Psoas muscle (tissue), 8 donors: ENCODE data around the gene ZMIZ1. TPM values are rescaled to one million over a fixed set of nuclear protein-coding genes. Genes with fewer than 3 reads are reported as not detected.

Source experiments
- ATAC-seq, 4 donors: fragments of 200-7000 bp; cut with Tn5 transposase; one replicate each; pipeline ENCODE4 v1.9.1; 2020; ENCODE audit warnings: moderate library complexity in 3 of 4, mild to moderate bottlenecking in 2 of 4
- DNase-seq, 2 donors: peaks; one replicate each; pipeline ENCODE4 v3.0.0-alpha.2; 2020
- H3K27ac ChIP-seq: fragments of 200-600 bp; one replicate; pipeline ENCODE4 v1.8.0; 2022
- H3K27me3 ChIP-seq, 3 donors: fragments of 200-600 bp in 1 of 3; one replicate each; pipeline versions ENCODE4 v1.6.1 to v1.8.0; 2013 to 2022; ENCODE audit warnings: low read length in 2 of 3, mild to moderate bottlenecking in 2 of 3, moderate library complexity in 1 of 3; ENCODE audit not compliant: insufficient read depth in 3 of 3
- H3K36me3 ChIP-seq, 2 donors: fragments of 200-600 bp in 1 of 2; one replicate each; pipeline versions ENCODE4 v1.6.1 to v1.8.0; 2013 to 2022; ENCODE audit warnings: low read depth in 1 of 2, mild to moderate bottlenecking in 1 of 2, moderate library complexity in 1 of 2; ENCODE audit not compliant: insufficient read depth in 1 of 2
- H3K4me1 ChIP-seq: fragments of 200-600 bp; one replicate; pipeline ENCODE4 v1.8.0; 2022
- H3K4me3 ChIP-seq: fragments of 200-600 bp; one replicate; pipeline ENCODE4 v1.8.0; 2022; ENCODE audit warnings: mild to moderate bottlenecking
- H3K9me3 ChIP-seq: fragments of 200-600 bp; one replicate; pipeline ENCODE4 v1.8.0; 2022
- WGBS, 3 donors: extraction: QIAGEN DNeasy Blood & Tissue Kit; methylation state at CpG; one replicate each; pipeline versions ENCODE4 v1.1.6 to v1.1.7; 2013; 5-methylcytosine and 5-hydroxymethylcytosine counted together
- intact Hi-C, 2 donors: fragments of 100-400 bp; cut with DNase I; formaldehyde crosslinking; loops; one replicate each; pipeline versions ENCODE4 v1.11.0 to v1.14.2; 2022
- polyA plus RNA-seq, 3 donors: library from polyadenylated mRNA; stranded (reverse); fragments of 200-250 nt; gene quantifications; one replicate each; pipeline ENCODE4 v1.2.3, GENCODE V29; 2013
- total RNA-seq, 4 donors: library from RNA; stranded (reverse); fragmentation: NEBNext Ultra II Directional in 2 of 4; extraction: Animal tissue kit (Norgen Biotek cat#: 25700) in 2 of 4; gene quantifications; one replicate each; pipeline versions ENCODE4 v1.2.1 to v1.2.4, GENCODE V29; 2021 to 2023
- TF ChIP-seq, protein P1 (sequence below): fragments of 200-600 bp; IDR thresholded peaks from one replicate; pipeline ENCODE4 v1.8.0; 2022; ENCODE audit warnings: antibody characterized with exemption
- donor health status: healthy with polysubstance abuse.
- donor health status: DM: no; HTN: no; CAD: no; lungs with moderate emphysema.
- donor health status: Bipolar disorder and iron deficiency.
- donor health status: healthy.
- donor health status: DM: yes; HTN: yes; CAD: no.
- donor health status: DM: no; HTN: no; CAD: no.
- donor health status: DM: no; HTN: no; CAD: no.
- donor health status: DM: yes; HTN: yes; CAD: no.

Gene ZMIZ1
- total and polyA plus RNA-seq, 7 donors, result 10.4 to 37.6 (median 30.0) TPM

DNA sequence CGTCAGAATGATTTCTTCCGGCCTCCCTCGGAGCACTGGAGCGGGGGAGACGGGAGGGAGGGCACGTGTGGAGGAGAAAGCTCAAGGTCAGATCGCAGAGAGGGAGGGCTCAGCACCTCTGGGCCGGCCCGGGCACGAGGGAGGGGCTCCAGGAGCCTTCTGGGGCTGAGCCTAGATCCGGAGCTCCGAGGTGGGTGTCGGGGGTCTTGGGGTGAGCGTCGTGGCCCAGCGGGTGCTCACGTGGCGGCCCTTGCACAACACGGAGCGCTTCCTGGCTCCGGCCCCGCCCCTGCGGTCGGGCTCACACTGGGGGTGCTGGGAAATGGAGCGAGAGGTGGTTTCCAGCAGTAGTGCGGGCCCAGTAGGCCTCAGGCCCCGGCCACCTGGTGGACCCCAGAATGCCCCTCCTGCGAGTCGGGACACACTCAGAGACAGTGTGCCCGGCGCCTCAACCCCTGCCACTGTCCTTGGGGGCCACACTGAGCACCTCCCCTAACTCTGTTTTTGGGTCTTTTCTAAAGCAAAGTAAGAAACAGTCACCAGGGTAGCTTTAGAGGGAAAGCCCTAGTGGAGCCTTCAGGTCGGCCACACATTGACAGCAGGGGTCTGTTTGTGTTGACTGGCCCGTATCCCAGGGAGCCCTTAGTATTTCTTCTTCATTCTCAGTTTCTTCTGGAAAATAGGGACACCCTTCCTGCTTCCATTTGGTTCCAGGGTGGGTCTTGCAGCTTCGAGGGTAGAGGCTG lies 279.3 kb downstream of the ZMIZ1 start:
- H3K4me1 ChIP-seq, result peaks cover 16% of the 10 kb centered on the region

DNA sequence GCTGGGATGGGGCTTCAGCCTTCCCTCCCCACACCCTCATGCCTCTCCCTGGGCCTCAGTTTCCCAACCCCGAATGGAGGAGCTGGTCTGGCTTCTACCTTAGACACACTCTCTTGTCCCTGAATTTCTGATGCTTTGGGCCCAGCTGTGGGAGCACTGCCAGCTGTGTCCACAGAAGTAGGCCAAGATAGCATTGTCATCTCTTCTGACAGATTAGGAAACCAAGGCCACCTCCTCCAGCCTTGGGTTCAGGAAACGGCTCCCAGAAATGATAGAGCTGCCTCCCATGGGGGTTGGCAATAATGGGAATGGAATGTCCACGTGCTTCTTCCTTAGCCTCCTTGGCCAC lies 279.8 kb downstream of the ZMIZ1 start:
- WGBS, 3 donors, result 46 to 65% (median 55%) methylated on average over 3 of the region's 3 CpGs
- no peak for ATAC-seq

More for the DNA sequence above, 279.3 kb downstream of the ZMIZ1 start:
- 6 to 8% (median 6%) methylated on average over 30 to 34 of the region's 34 CpGs for WGBS, 3 donors
- ATAC-seq (peak; percentile 70 to 78 (median 76)), DNase-seq (peak; percentile 82 to 87)
- intact Hi-C loops, result no loop called here
- Histone ChIP-seq H3K36me3 (peaks cover 3 to 42% of the 10 kb centered on the region in 2 donors), H3K4me3 (peak overlapping the region; percentile 85), H3K9me3 (no peaks in the 10 kb centered on the region), H3K27me3 (no peaks in the 10 kb centered on the region), H3K27ac (peak overlapping the region; percentile 92)
- TF ChIP-seq, protein P1, sequence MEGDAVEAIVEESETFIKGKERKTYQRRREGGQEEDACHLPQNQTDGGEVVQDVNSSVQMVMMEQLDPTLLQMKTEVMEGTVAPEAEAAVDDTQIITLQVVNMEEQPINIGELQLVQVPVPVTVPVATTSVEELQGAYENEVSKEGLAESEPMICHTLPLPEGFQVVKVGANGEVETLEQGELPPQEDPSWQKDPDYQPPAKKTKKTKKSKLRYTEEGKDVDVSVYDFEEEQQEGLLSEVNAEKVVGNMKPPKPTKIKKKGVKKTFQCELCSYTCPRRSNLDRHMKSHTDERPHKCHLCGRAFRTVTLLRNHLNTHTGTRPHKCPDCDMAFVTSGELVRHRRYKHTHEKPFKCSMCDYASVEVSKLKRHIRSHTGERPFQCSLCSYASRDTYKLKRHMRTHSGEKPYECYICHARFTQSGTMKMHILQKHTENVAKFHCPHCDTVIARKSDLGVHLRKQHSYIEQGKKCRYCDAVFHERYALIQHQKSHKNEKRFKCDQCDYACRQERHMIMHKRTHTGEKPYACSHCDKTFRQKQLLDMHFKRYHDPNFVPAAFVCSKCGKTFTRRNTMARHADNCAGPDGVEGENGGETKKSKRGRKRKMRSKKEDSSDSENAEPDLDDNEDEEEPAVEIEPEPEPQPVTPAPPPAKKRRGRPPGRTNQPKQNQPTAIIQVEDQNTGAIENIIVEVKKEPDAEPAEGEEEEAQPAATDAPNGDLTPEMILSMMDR, result no peak

DNA sequence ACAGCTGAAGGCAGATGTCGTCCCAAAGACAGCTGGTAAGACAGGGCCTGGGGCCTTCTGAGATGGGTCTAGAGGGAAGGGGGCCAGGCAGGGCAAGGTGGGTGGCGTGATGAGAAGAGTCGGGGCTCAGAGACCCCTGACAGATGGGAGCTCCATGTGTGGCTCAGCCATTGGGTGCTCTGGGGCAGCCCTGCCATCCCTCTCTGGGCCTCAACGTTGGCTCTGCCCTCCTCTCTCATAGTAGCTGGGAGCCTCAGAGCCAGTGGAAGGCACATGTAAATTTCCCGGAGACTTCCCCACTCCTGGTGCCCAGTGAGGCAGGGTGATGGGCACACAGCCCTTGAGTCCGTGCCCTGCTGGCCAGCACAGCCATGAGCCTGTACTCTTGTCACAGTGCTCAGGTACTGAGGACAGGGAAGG lies 280.3 kb downstream of the ZMIZ1 start:
- Histone ChIP-seq H3K36me3 (peaks cover 3 to 52% of the 10 kb centered on the region in 2 donors), H3K9me3 (no peaks in the 10 kb centered on the region), H3K4me1 (peaks cover 18% of the 10 kb centered on the region), H3K4me3 (peak overlapping the region; percentile 85), H3K27ac (peak overlapping the region; percentile 92), H3K27me3 (no peaks in the 10 kb centered on the region)
- TF ChIP-seq, protein P1, result no peak
- no peak for ATAC-seq
- 61 to 74% (median 64%) methylated on average over 6 of the region's 6 CpGs for WGBS, 3 donors
- no peak for DNase-seq
- intact Hi-C loops, result no loop called here

More for the DNA sequence above, 279.8 kb downstream of the ZMIZ1 start:
- Histone ChIP-seq H3K27ac (peak overlapping the region; percentile 92), H3K27me3 (no peaks in the 10 kb centered on the region), H3K4me3 (peak overlapping the region; percentile 85), H3K4me1 (peaks cover 18% of the 10 kb centered on the region), H3K9me3 (no peaks in the 10 kb centered on the region), H3K36me3 (peaks cover 3 to 47% of the 10 kb centered on the region in 2 donors)
- DNase-seq, result peak in 1 of 2 donors; percentile 70
- TF ChIP-seq, protein P1, result no peak
- intact Hi-C loops, result no loop called here

DNA sequence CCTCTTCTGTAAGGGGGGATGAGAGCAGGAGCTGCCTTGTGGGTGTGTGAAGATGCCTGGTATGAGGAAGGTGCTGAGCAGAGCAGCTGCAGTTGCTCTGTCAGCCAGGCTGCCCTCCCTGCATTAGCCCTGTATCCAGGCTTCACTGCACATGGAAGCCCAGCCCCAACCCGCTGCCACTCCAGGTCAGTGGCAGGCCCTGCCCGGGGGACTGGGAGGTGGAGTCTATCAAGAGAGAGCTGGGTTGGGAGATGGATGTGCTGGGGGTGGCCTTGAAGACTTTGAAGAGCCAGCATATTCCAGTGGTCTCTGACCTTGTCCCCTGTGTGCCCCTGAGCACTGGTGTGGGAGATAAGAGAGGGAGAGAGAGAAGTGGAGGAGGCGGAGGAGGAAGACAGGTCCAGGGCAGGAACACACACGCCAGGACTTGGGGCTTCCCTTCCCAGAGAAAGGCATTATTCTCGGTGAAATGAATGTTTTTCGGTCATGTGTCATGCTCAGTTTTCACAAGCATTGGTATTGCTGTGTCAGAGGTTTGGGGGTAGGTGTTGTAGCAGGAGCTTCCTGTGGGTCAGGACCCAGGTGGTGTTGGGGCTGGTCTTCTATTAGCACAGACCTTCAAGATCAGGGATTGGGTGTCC lies 281.1 kb downstream of the ZMIZ1 start:
- Histone ChIP-seq H3K36me3 (peaks cover 3 to 60% of the 10 kb centered on the region in 2 donors), H3K4me3 (no peak overlapping the region), H3K9me3 (no peaks in the 10 kb centered on the region), H3K27ac (peak overlapping the region; percentile 92), H3K27me3 (no peaks in the 10 kb centered on the region), H3K4me1 (peaks cover 18% of the 10 kb centered on the region)
- no peak for DNase-seq
- no peak for ATAC-seq
- TF ChIP-seq, protein P1, result no peak
- intact Hi-C loops, result no loop called here
- WGBS, 3 donors, result 81 to 88% (median 83%) methylated on average over 5 to 6 of the region's 6 CpGs
